GM15510 (cell line): Measurements from ENCODE around the gene PRIM1.
A peak's percentile ranks its signal among the peaks of the same experiment; 100 is the strongest.

Experiments
- POLR2A ChIP-seq: IDR thresholded peaks from 3 replicates; pipeline ENCODE4 v1.6.1; 2011; ENCODE audit warnings: borderline replicate concordance; ENCODE audit not compliant: insufficient read length; ENCODE audit errors: extremely low read depth

Gene PRIM1

GRCh38 chr12:56763753-56764657 is 11.9 kb upstream of the PRIM1 start:
- no peak for TF ChIP-seq POLR2A

GRCh38 chr12:56761812-56762211 is 9.7 kb upstream of the PRIM1 start:
- TF ChIP-seq POLR2A = no peak

GRCh38 chr12:56760460-56760859 is 8.3 kb upstream of the PRIM1 start:
- no peak for TF ChIP-seq POLR2A

- TF ChIP-seq POLR2A = no peak
Observed at GRCh38 chr12:56759263-56759908, 7.3 kb upstream of the PRIM1 start.

- no peak for TF ChIP-seq POLR2A
Observed at GRCh38 chr12:56758728-56759262, 6.7 kb upstream of the PRIM1 start.

GRCh38 chr12:56753566-56753965 is 1.4 kb upstream of the PRIM1 start:
- TF ChIP-seq POLR2A = no peak

- TF ChIP-seq POLR2A = no peak
Observed at GRCh38 chr12:56749853-56750252, 2.3 kb downstream of the PRIM1 start.

GRCh38 chr12:56749359-56749758 is 2.8 kb downstream of the PRIM1 start:
- TF ChIP-seq POLR2A = no peak

- no peak for TF ChIP-seq POLR2A
Observed at GRCh38 chr12:56728139-56728861, 23.8 kb downstream of the PRIM1 start.

GRCh38 chr12:56725723-56726102 is 26.4 kb downstream of the PRIM1 start:
- TF ChIP-seq POLR2A = no peak

GRCh38 chr12:56724972-56725722 is 27.0 kb downstream of the PRIM1 start, which contains the start of gene NACA:
TSS of gene NACA (minus strand) at chr12:56725299. CDS start at chr12:56724521, 778 bp downstream.
- TF ChIP-seq POLR2A = peak; percentile 87

GRCh38 chr12:56724701-56724971 is 27.5 kb downstream of the PRIM1 start:
- TF ChIP-seq POLR2A = no peak

GRCh38 chr12:56723889-56724700 is 28.0 kb downstream of the PRIM1 start:
- no peak for TF ChIP-seq POLR2A

GRCh38 chr12:56723352-56723751 is 28.8 kb downstream of the PRIM1 start:
- no peak for TF ChIP-seq POLR2A
